ENCODE measurements around the gene HMGB2. TPM values are rescaled to one million over a fixed set of nuclear protein-coding genes. Genes with fewer than 3 reads are reported as not detected.

The HMGB2 gene
- total RNA-seq, 1 experiment from 2014 or later, result 197 TPM

- H3K27me3 ChIP-seq (ENCODE audit: control insufficient read depth, insufficient read depth, low read length), result no peaks in the 10 kb centered on the region
- no peak for DNase-seq
- H3K4me3 ChIP-seq (ENCODE audit: insufficient read depth, low read depth, low read length), result no peak overlapping the region
- no peaks in the 10 kb centered on the region for H3K36me3 ChIP-seq (replicated peaks; ENCODE audit: control insufficient read depth, insufficient read depth, low read length)
Measured at GRCh38 chr4:173288698-173289352, 45.3 kb downstream of the HMGB2 start.

GRCh38 chr4:173288296-173288695, 45.9 kb downstream of the HMGB2 start:
- Histone ChIP-seq H3K4me3 (ENCODE audit: insufficient read depth, low read depth, low read length) (no peak overlapping the region), H3K27me3 (ENCODE audit: control insufficient read depth, insufficient read depth, low read length) (no peaks in the 10 kb centered on the region), H3K36me3 (replicated peaks; ENCODE audit: control insufficient read depth, insufficient read depth, low read length) (no peaks in the 10 kb centered on the region)
- DNase-seq, result peak; percentile 60

DNA sequence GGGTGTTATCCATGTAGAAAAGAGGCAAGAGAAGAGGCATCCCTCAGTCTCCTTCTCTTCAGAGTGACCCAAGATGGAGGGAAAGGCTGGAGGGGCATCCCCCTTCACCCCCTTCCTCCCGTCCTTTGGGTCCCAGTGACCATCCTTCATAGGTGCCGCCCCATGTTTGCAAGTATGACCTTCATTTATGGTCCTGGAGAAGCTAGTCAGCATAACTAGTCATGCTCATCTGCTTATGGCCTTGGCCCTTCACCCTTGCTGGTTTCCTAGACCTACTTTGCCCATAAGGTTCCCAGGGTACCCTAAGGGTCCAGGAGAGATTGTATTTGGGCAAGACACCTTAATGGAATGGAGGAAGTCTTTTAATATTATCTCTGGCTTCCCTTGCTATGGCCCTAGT, 46.7 kb downstream of the HMGB2 start:
- no peak for DNase-seq
- Histone ChIP-seq H3K36me3 (replicated peaks; ENCODE audit: control insufficient read depth, insufficient read depth, low read length) (no peaks in the 10 kb centered on the region), H3K27me3 (ENCODE audit: control insufficient read depth, insufficient read depth, low read length) (no peaks in the 10 kb centered on the region), H3K4me3 (ENCODE audit: insufficient read depth, low read depth, low read length) (no peak overlapping the region)

GRCh38 chr4:173284463-173284862, 49.7 kb downstream of the HMGB2 start:
- H3K27me3 ChIP-seq (ENCODE audit: control insufficient read depth, insufficient read depth, low read length), result no peaks in the 10 kb centered on the region
- DNase-seq, result no peak
- H3K4me3 ChIP-seq (ENCODE audit: insufficient read depth, low read depth, low read length), result no peak overlapping the region
- H3K36me3 ChIP-seq (replicated peaks; ENCODE audit: control insufficient read depth, insufficient read depth, low read length), result no peaks in the 10 kb centered on the region

DNA sequence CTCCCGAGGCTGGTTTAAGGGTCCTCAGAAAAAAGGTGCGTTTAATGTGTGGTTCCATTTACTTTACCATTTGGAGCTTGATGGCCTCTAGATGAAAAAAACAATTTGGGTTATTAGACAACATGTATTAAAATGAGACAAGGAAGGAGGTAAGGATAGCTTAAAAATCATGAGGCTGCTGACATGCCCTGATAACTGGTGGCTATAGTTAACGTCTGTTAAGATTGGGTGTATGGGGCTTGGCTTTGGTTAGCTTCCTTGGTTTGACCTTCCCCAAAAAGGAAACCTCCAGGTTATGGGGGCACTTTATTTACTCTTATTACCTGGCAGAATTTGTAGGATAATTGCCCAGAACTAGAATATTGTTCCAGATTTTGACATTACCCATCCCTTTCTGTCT, 51.5 kb downstream of the HMGB2 start:
- H3K27me3 ChIP-seq (ENCODE audit: control insufficient read depth, insufficient read depth, low read length), result no peaks in the 10 kb centered on the region
- H3K4me3 ChIP-seq (ENCODE audit: insufficient read depth, low read depth, low read length), result no peak overlapping the region
- H3K36me3 ChIP-seq (replicated peaks; ENCODE audit: control insufficient read depth, insufficient read depth, low read length), result no peaks in the 10 kb centered on the region
- DNase-seq, result no peak

GRCh38 chr4:173282256-173282562, 51.9 kb downstream of the HMGB2 start:
- Histone ChIP-seq H3K36me3 (replicated peaks; ENCODE audit: control insufficient read depth, insufficient read depth, low read length) (no peaks in the 10 kb centered on the region), H3K27me3 (ENCODE audit: control insufficient read depth, insufficient read depth, low read length) (no peaks in the 10 kb centered on the region), H3K4me3 (ENCODE audit: insufficient read depth, low read depth, low read length) (no peak overlapping the region)
- DNase-seq, result no peak

- H3K27me3 ChIP-seq (ENCODE audit: control insufficient read depth, insufficient read depth, low read length), result no peaks in the 10 kb centered on the region
- DNase-seq, result no peak
- no peak overlapping the region for H3K4me3 ChIP-seq (ENCODE audit: insufficient read depth, low read depth, low read length)
- H3K36me3 ChIP-seq (replicated peaks; ENCODE audit: control insufficient read depth, insufficient read depth, low read length), result no peaks in the 10 kb centered on the region
Measured at GRCh38 chr4:173281406-173282255, 52.5 kb downstream of the HMGB2 start.

Other genes starting within 250 kb of the HMGB2 start
- gene GALNT7, start 165.5 kb downstream of the HMGB2 start, total RNA-seq (2014; rRNA removed; shearing (Covaris generic)), result 39.4 and 54.0 TPM in 2 replicates
- 23.9 and 31.9 TPM in 2 replicates for gene SAP30, start 36.6 kb upstream of the HMGB2 start, total RNA-seq (2014; rRNA removed; shearing (Covaris generic))
- gene SCRG1, start 64.8 kb upstream of the HMGB2 start, total RNA-seq (2014; rRNA removed; shearing (Covaris generic)), result not detected in 2 replicates
- gene HAND2, start 195.9 kb upstream of the HMGB2 start, total RNA-seq (2014; rRNA removed; shearing (Covaris generic)), result not detected in 2 replicates